Right lobe of liver (tissue), 6 donors: Measurements from ENCODE around the gene RDM1. TPM values are rescaled to one million over a fixed set of nuclear protein-coding genes. Genes with fewer than 3 reads are reported as not detected.

ENCODE experiments used
- ATAC-seq, 4 donors: fragments of 200-7000 bp; cut with Tn5 transposase; one replicate each; pipeline ENCODE4 v1.9.1; 2020; ENCODE audit warnings: mild to moderate bottlenecking in 4 of 4, moderate library complexity in 4 of 4
- DNase-seq, 3 donors: peaks; one replicate each; pipeline ENCODE4 v3.0.0-alpha.2; 2020
- H3K27ac ChIP-seq, 3 donors: fragments of 200-600 bp; one replicate each; pipeline ENCODE4 v1.8.0; 2022
- H3K27me3 ChIP-seq, 2 donors: fragments of 200-600 bp; one replicate each; pipeline ENCODE4 v1.8.0; 2022
- H3K36me3 ChIP-seq, 4 donors: fragments of 200-600 bp; sonication (generic) in 1 of 4; one replicate each; pipeline versions ENCODE4 v1.5.1 to v1.8.0; 2017 to 2022; ENCODE audit warnings: control low read depth in 1 of 4
- H3K4me1 ChIP-seq, 4 donors: fragments of 200-600 bp; sonication (generic) in 1 of 4; one replicate each; pipeline versions ENCODE4 v1.5.1 to v1.8.0; 2017 to 2022; ENCODE audit warnings: control low read depth in 1 of 4
- H3K4me3 ChIP-seq, 3 donors: fragments of 200-600 bp; one replicate each; pipeline ENCODE4 v1.8.0; 2022
- H3K9me3 ChIP-seq, 4 donors: fragments of 200-600 bp; sonication (generic) in 1 of 4; one replicate each; pipeline versions ENCODE4 v1.5.1 to v1.8.0; 2017 to 2022; ENCODE audit warnings: control low read depth in 1 of 4
- POLR2A ChIP-seq: fragments of 450-650 bp; IDR thresholded peaks from one replicate; pipeline ENCODE4 v1.6.1; 2017; ENCODE audit warnings: antibody characterized with exemption, mild to moderate bottlenecking
- WGBS: methylation state at CpG from one replicate; pipeline ENCODE4 v1.1.6; 2018; ENCODE audit warnings: low coverage, low lambda C conversion rate; ENCODE audit not compliant: insufficient coverage; ENCODE audit errors: missing lambda C conversion rate; 5-methylcytosine and 5-hydroxymethylcytosine counted together
- intact Hi-C, 2 donors: fragments of 100-400 bp; cut with DNase I; formaldehyde crosslinking; loops; one replicate each; pipeline versions ENCODE4 v1.11.2 to v1.14.1; 2022
- total RNA-seq, 6 experiments: library from RNA; depleted of rRNA in 2 of 6; stranded (reverse); fragments of >200 nt in 2 of 6; fragmentation: NEBNext Ultra II Directional in 3 of 6; extraction: Animal tissue kit (Norgen Biotek cat#: 25700) in 3 of 6; gene quantifications; one replicate each; pipeline versions ENCODE4 v1.1.0 to v1.2.4, GENCODE V29; 2016 to 2023
- TF ChIP-seq, protein P1 (sequence below), 4 donors: fragments of 200-600 bp in 3 of 4; fragments of 450-650 bp in 1 of 4; IDR thresholded peaks; one replicate each; pipeline versions ENCODE4 v1.5.1 to v1.8.0; 2016 to 2022; ENCODE audit warnings: antibody characterized with exemption in 4 of 4, mild to moderate bottlenecking in 2 of 4
- donor health status: DM: no; HTN: yes; CAD: no.
- donor health status: DM: no; HTN: no; CAD: no.
- donor health status: DM: no; HTN: no; CAD: no.
- donor health status: DM: no; HTN: yes; CAD: no.
- donor health status: DM: no; HTN: yes; CAD: no.

RDM1 gene
- total RNA-seq, 6 experiments from 2014 or later: not detected

DNA sequence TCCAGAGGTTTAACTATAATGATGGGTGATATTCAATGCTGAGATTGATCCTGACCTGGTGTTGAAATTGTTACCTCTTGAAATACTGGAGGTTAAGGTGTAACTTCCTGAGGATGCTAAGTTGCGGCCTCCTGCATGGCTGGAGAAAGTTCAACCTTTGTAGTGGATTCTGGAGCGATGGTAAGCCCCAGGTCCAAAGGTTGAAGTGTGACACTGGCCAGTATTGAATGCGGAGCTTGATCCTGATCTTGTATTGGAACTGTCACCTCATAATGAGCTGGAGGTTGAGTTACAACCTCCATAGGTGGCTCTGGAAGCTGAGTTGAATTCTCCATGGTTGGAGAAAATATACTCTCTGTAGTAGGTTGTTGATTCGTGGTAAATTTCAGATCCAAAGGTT, 17.0 kb downstream of the RDM1 start:
- H3K4me1 ChIP-seq: peaks cover 0 to 47% (median 11%) of the 10 kb centered on the region in 4 donors
- H3K27me3 ChIP-seq: no peaks in the 10 kb centered on the region
- no peak overlapping the region for H3K4me3 ChIP-seq
- H3K36me3 ChIP-seq: no peaks in the 10 kb centered on the region
- WGBS: 31% methylated on average over 4 of the region's 4 CpGs
- H3K9me3 ChIP-seq: no peaks in the 10 kb centered on the region
- DNase-seq: peak in 1 of 3 donors; percentile 59
- no peak for TF ChIP-seq POLR2A
- TF ChIP-seq, protein P1, sequence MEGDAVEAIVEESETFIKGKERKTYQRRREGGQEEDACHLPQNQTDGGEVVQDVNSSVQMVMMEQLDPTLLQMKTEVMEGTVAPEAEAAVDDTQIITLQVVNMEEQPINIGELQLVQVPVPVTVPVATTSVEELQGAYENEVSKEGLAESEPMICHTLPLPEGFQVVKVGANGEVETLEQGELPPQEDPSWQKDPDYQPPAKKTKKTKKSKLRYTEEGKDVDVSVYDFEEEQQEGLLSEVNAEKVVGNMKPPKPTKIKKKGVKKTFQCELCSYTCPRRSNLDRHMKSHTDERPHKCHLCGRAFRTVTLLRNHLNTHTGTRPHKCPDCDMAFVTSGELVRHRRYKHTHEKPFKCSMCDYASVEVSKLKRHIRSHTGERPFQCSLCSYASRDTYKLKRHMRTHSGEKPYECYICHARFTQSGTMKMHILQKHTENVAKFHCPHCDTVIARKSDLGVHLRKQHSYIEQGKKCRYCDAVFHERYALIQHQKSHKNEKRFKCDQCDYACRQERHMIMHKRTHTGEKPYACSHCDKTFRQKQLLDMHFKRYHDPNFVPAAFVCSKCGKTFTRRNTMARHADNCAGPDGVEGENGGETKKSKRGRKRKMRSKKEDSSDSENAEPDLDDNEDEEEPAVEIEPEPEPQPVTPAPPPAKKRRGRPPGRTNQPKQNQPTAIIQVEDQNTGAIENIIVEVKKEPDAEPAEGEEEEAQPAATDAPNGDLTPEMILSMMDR (IDR thresholded peaks at IDR 0.05): no peak
- intact Hi-C loops: no loop called here
- H3K27ac ChIP-seq: peak overlapping the region in 2 of 3 donors; percentile 49 to 77
- ATAC-seq: peak; percentile 49 to 58 (median 54)

DNA sequence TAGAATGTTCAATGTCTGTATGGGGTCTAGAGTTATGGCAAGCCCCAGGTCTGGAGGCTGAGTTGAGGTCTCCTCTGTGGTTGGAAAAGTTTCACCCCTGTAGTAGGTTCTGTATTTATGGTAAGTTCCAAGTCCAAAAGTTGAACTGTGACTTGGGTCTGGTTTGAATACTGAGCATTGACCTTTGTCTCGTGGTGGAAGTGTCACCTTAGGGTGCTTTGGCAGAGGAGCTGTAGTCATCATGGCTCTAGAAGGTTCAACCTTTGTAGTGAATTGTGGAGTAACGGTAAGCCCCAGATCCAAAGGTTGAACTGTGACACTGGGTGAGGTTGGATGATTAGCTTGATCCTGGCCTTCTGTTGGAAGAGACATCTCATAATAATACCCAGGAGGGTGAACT, 17.6 kb downstream of the RDM1 start:
- intact Hi-C loops: no loop called here
- Histone ChIP-seq H3K9me3 (no peaks in the 10 kb centered on the region), H3K36me3 (no peaks in the 10 kb centered on the region), H3K27ac (peak overlapping the region in 1 of 3 donors; percentile 77), H3K4me3 (no peak overlapping the region), H3K4me1 (peaks cover 0 to 47% (median 11%) of the 10 kb centered on the region in 4 donors), H3K27me3 (no peaks in the 10 kb centered on the region)
- no peak for TF ChIP-seq POLR2A
- TF ChIP-seq, protein P1 (IDR thresholded peaks at IDR 0.05): no peak
- WGBS: 20% methylated on average over 1 of the region's 2 CpGs
- DNase-seq (peak in 1 of 3 donors; percentile 66), ATAC-seq (peak; percentile 43 to 73 (median 62))

DNA sequence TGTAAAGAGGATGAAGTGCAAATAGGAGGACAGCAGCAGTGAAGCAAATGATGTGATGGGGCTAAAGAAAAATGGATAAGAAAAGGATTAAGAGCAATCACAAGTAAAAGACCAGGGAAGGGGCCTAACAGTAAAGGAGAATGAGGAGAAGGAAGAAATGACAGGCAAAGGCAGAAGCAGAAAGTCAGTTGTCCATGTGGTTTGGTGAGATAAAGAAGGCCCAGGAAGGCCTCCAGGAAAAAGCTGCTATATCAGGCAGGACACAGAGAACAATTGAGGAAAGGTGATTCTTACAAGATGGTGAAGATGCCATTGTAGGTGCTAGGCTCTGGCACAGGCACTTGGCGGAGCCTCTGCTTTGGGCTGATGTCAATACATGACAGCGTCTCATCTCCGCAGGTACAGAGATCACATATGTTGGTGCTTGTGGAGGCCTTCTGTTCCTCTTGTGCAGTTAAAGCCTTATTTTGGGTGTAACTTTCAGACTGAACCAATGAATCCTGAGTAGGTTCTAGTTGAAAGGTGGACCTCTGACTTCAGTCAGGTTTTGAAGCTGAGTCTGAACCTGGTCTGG, 18.1 kb downstream of the RDM1 start:
- ATAC-seq: no peak

DNA sequence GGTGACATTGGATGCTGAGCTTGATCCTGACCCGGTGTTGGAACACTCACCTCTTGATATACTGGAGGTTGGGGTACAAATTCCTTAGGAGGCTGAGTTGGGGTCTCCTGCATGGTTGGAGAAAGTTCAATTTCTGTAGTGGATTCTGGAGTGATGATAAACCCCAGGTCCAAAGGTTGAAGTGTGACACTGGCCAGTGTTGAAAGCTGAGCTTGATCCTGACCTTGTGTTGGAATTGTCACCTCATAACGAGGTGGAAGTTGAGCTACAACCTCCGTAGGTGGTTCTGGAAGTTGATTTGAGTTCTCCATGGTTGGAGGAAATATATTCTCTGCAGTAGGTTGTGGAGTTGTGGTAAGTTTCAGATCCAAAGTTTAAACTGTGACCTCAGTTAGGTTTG, 21.2 kb downstream of the RDM1 start:
- Histone ChIP-seq H3K27ac (no peak overlapping the region), H3K9me3 (no peaks in the 10 kb centered on the region), H3K36me3 (no peaks in the 10 kb centered on the region), H3K4me3 (no peak overlapping the region), H3K27me3 (no peaks in the 10 kb centered on the region), H3K4me1 (peaks cover 0 to 24% (median 9%) of the 10 kb centered on the region in 4 donors)
- DNase-seq (no peak), ATAC-seq (no peak)
- WGBS: 50% methylated on average over 3 of the region's 3 CpGs
- intact Hi-C loops: no loop called here
- TF ChIP-seq, protein P1 (IDR thresholded peaks at IDR 0.05): no peak
- TF ChIP-seq POLR2A: no peak

More for the DNA sequence above, 18.1 kb downstream of the RDM1 start:
- no peak for DNase-seq
- Histone ChIP-seq H3K27me3 (no peaks in the 10 kb centered on the region), H3K4me3 (no peak overlapping the region), H3K27ac (peak overlapping the region in 1 of 3 donors; percentile 77), H3K9me3 (no peaks in the 10 kb centered on the region), H3K36me3 (no peaks in the 10 kb centered on the region), H3K4me1 (peaks cover 0 to 47% (median 11%) of the 10 kb centered on the region in 4 donors)
- intact Hi-C loops: no loop called here
- no peak for TF ChIP-seq POLR2A
- TF ChIP-seq, protein P1 (IDR thresholded peaks at IDR 0.05): no peak
- WGBS: 40% methylated on average over 1 of the region's 3 CpGs
